Astrocyte (in vitro differentiated cells and primary cell): ENCODE data around the gene STYK1.

Source experiments
- EZH2 ChIP-seq: IDR thresholded peaks from 2 replicates; pipeline ENCODE4 v1.6.1; 2012; ENCODE audit warnings: mild to moderate bottlenecking, low read length, inconsistent platforms; ENCODE audit not compliant: insufficient read depth
- TF ChIP-seq, protein P1 (sequence below): IDR thresholded peaks from 2 replicates; pipeline ENCODE4 v1.5.1; 2011; ENCODE audit warnings: low read depth, mild to moderate bottlenecking, inconsistent platforms, low read length, moderate library complexity; ENCODE audit not compliant: insufficient read depth

- TF ChIP-seq, protein P1, sequence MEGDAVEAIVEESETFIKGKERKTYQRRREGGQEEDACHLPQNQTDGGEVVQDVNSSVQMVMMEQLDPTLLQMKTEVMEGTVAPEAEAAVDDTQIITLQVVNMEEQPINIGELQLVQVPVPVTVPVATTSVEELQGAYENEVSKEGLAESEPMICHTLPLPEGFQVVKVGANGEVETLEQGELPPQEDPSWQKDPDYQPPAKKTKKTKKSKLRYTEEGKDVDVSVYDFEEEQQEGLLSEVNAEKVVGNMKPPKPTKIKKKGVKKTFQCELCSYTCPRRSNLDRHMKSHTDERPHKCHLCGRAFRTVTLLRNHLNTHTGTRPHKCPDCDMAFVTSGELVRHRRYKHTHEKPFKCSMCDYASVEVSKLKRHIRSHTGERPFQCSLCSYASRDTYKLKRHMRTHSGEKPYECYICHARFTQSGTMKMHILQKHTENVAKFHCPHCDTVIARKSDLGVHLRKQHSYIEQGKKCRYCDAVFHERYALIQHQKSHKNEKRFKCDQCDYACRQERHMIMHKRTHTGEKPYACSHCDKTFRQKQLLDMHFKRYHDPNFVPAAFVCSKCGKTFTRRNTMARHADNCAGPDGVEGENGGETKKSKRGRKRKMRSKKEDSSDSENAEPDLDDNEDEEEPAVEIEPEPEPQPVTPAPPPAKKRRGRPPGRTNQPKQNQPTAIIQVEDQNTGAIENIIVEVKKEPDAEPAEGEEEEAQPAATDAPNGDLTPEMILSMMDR: no peak
- TF ChIP-seq EZH2: no peak
Observed at GRCh38 chr12:10610188-10610587, 63.7 kb downstream of the STYK1 start.
